ENCODE data around the gene PTPRS. TPM values are rescaled to one million over a fixed set of nuclear protein-coding genes. Genes with fewer than 3 reads are reported as not detected.

The PTPRS gene
- total and polyA plus RNA-seq, 9 of the 15 experiments (the other 6 are each of a cell fraction or from before 2014, with no cell fraction given): 1.1 to 49.4 (median 14.1) TPM

DNA sequence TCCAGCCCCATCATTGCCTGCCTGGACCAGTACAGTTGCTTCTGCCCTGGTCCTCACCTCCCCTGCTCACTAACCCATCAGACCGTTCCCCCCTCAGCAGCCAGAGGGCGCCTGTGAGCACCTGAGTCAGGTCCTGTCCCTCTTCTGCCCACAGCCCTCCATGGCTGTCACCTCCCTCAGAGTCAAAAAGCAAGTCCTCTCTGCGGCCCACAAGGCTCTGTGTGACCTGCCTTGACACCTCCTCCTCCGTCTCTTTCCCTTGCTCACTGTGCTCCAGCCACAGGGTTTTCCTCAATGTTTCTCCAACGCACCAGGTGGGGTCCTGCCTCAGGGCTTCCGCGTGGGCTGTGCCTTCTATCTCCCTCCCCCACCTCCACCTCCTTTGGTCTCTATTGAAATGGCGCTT lies 29.4 kb upstream of the PTPRS start (continued):
- TF ChIP-seq NONO (IDR thresholded peaks at IDR 0.05; ENCODE audit: low read depth in 2 of 2, low read length in 1 of 2) (no peak), HDAC2 (IDR thresholded peaks at IDR 0.05) (0 out of 2 replicates have a peak, but pooled peaks have one; percentile 40), ZNF282 (CRISPR knock-in tag; IDR thresholded peaks at IDR 0.05) (no peak), ZNF239 (CRISPR knock-in tag; IDR thresholded peaks at IDR 0.05) (no peak), RBM22 (IDR thresholded peaks at IDR 0.05; ENCODE audit: low read depth, low read length, poor library complexity, severe bottlenecking) (no peak), ZBTB17 (CRISPR knock-in tag; IDR thresholded peaks at IDR 0.05) (no peak), ZNF766 (CRISPR knock-in tag; conservative IDR thresholded peaks at IDR 0.05) (no peak), SREBF1 (IDR thresholded peaks at IDR 0.05; ENCODE audit: borderline replicate concordance, low read depth, low read length) (no peak), ZNF384 (IDR thresholded peaks at IDR 0.05; ENCODE audit: low read depth, low read length) (no peak), TARDBP (IDR thresholded peaks at IDR 0.05) (no peak), ATF1 (CRISPR knock-in tag; IDR thresholded peaks at IDR 0.05) (no peak), ATF1 (tag; IDR thresholded peaks at IDR 0.05) (no peak), HMGN3 (IDR thresholded peaks at IDR 0.05; ENCODE audit: borderline replicate concordance, extremely low read depth, insufficient read length, low read depth, low read length) (no peak), NEUROD1 (IDR thresholded peaks at IDR 0.05; ENCODE audit: borderline replicate concordance, low read depth, low read length, partially characterized antibody) (no peak), NCOA1 (IDR thresholded peaks at IDR 0.05; ENCODE audit: low read depth) (no peak), TEAD4 (IDR thresholded peaks at IDR 0.05; ENCODE audit: low read length) (no peak), TEAD4 (CRISPR knock-in tag; IDR thresholded peaks at IDR 0.05; ENCODE audit: borderline replicate concordance) (no peak), NR2F6 (CRISPR knock-in tag; IDR thresholded peaks at IDR 0.05) (no peak), CBX1 (IDR thresholded peaks at IDR 0.05; ENCODE audit: low read depth) (no peak)
- TF ChIP-seq, protein P1, sequence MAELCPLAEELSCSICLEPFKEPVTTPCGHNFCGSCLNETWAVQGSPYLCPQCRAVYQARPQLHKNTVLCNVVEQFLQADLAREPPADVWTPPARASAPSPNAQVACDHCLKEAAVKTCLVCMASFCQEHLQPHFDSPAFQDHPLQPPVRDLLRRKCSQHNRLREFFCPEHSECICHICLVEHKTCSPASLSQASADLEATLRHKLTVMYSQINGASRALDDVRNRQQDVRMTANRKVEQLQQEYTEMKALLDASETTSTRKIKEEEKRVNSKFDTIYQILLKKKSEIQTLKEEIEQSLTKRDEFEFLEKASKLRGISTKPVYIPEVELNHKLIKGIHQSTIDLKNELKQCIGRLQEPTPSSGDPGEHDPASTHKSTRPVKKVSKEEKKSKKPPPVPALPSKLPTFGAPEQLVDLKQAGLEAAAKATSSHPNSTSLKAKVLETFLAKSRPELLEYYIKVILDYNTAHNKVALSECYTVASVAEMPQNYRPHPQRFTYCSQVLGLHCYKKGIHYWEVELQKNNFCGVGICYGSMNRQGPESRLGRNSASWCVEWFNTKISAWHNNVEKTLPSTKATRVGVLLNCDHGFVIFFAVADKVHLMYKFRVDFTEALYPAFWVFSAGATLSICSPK (IDR thresholded peaks at IDR 0.05; ENCODE audit: borderline replicate concordance): no peak
- TF ChIP-seq, protein P2, sequence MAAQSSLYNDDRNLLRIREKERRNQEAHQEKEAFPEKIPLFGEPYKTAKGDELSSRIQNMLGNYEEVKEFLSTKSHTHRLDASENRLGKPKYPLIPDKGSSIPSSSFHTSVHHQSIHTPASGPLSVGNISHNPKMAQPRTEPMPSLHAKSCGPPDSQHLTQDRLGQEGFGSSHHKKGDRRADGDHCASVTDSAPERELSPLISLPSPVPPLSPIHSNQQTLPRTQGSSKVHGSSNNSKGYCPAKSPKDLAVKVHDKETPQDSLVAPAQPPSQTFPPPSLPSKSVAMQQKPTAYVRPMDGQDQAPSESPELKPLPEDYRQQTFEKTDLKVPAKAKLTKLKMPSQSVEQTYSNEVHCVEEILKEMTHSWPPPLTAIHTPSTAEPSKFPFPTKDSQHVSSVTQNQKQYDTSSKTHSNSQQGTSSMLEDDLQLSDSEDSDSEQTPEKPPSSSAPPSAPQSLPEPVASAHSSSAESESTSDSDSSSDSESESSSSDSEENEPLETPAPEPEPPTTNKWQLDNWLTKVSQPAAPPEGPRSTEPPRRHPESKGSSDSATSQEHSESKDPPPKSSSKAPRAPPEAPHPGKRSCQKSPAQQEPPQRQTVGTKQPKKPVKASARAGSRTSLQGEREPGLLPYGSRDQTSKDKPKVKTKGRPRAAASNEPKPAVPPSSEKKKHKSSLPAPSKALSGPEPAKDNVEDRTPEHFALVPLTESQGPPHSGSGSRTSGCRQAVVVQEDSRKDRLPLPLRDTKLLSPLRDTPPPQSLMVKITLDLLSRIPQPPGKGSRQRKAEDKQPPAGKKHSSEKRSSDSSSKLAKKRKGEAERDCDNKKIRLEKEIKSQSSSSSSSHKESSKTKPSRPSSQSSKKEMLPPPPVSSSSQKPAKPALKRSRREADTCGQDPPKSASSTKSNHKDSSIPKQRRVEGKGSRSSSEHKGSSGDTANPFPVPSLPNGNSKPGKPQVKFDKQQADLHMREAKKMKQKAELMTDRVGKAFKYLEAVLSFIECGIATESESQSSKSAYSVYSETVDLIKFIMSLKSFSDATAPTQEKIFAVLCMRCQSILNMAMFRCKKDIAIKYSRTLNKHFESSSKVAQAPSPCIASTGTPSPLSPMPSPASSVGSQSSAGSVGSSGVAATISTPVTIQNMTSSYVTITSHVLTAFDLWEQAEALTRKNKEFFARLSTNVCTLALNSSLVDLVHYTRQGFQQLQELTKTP (IDR thresholded peaks at IDR 0.05; ENCODE audit: low read depth in 1 of 2, partially characterized antibody in 2 of 2): peak in 1 of 2 experiments; percentile 51
- TF ChIP-seq, protein P3, sequence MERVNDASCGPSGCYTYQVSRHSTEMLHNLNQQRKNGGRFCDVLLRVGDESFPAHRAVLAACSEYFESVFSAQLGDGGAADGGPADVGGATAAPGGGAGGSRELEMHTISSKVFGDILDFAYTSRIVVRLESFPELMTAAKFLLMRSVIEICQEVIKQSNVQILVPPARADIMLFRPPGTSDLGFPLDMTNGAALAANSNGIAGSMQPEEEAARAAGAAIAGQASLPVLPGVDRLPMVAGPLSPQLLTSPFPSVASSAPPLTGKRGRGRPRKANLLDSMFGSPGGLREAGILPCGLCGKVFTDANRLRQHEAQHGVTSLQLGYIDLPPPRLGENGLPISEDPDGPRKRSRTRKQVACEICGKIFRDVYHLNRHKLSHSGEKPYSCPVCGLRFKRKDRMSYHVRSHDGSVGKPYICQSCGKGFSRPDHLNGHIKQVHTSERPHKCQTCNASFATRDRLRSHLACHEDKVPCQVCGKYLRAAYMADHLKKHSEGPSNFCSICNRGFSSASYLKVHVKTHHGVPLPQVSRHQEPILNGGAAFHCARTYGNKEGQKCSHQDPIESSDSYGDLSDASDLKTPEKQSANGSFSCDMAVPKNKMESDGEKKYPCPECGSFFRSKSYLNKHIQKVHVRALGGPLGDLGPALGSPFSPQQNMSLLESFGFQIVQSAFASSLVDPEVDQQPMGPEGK (CRISPR knock-in tag; IDR thresholded peaks at IDR 0.05; ENCODE audit: borderline replicate concordance): no peak
- TF ChIP-seq, protein P4, sequence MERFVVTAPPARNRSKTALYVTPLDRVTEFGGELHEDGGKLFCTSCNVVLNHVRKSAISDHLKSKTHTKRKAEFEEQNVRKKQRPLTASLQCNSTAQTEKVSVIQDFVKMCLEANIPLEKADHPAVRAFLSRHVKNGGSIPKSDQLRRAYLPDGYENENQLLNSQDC (CRISPR knock-in tag; IDR thresholded peaks at IDR 0.05): no peak

Measured in K562 (cell line).